Central memory CD8-positive, alpha-beta T cell (primary cell): Measurements from ENCODE around the gene ATG14.
A peak's percentile ranks its signal among the peaks of the same experiment; 100 is the strongest.
"Not testable (repeated sequence)": the region's sequence is repeated elsewhere in the genome, so short reads cannot be mapped to it uniquely, and the experiment has no call there.

Source experiments
- ATAC-seq: fragments of 150-1000 bp; cut with Tn5 transposase; replicated peaks from 2 replicates; pipeline ENCODE4 v1.10.0; 2022; ENCODE audit warnings: mild to moderate bottlenecking, moderate FRiP score, moderate number of reproducible peaks; ENCODE audit not compliant: poor library complexity, severe bottlenecking; ENCODE audit errors: extremely low read depth
- DNase-seq, 2 donors: peaks; one replicate each; pipeline ENCODE4 v3.0.0; 2021; ENCODE audit warnings: low spot score in 2 of 2
- H3K27ac Mint-ChIP-seq: one replicate; pipeline ENCODE4 v1.8.0; 2022; ENCODE audit warnings: low read depth, mild to moderate bottlenecking, moderate library complexity, mixed read lengths
- H3K27me3 Mint-ChIP-seq: one replicate; pipeline ENCODE4 v1.8.0; 2022; ENCODE audit warnings: mixed read lengths
- H3K36me3 Mint-ChIP-seq: one replicate; pipeline ENCODE4 v1.8.0; 2022; ENCODE audit warnings: mild to moderate bottlenecking, moderate library complexity, mixed read lengths; ENCODE audit not compliant: insufficient read depth
- H3K4me1 Mint-ChIP-seq: one replicate; pipeline ENCODE4 v1.8.0; 2022; ENCODE audit warnings: mixed read lengths
- H3K4me3 Mint-ChIP-seq: one replicate; pipeline ENCODE4 v1.8.0; 2022; ENCODE audit warnings: mild to moderate bottlenecking, moderate library complexity, mixed read lengths
- H3K9me3 Mint-ChIP-seq: one replicate; pipeline ENCODE4 v1.8.0; 2022; ENCODE audit warnings: mixed read lengths

ATG14 gene

DNA sequence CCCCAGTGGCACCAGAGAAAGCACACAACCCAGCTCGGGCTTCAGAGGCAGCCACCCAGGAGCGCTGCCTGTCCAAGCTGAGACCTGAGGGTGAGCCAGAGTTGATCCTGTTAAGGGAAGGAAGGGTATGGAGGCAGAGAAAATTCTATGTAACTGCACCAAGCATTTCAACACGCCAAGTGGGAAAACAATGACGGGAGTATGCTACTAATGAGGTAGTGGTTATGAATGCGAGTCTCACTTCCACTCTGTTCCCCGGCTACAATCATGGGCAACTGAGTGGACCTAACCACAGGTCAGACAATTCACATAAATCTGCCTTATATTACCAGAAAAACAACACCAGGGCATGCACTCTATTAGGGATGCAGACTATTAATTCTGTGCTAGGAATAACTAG is 9.9 kb downstream of the ATG14 start:
- H3K36me3 Mint-ChIP-seq, result peaks cover 14% of the 10 kb centered on the region
- no peaks in the 10 kb centered on the region for H3K27me3 Mint-ChIP-seq
- H3K4me1 Mint-ChIP-seq, result peaks cover 22% of the 10 kb centered on the region
- H3K27ac Mint-ChIP-seq, result no peak overlapping the region
- ATAC-seq (no peak), DNase-seq (no peak)
- H3K9me3 Mint-ChIP-seq, result no peaks in the 10 kb centered on the region
- H3K4me3 Mint-ChIP-seq, result no peak overlapping the region

DNA sequence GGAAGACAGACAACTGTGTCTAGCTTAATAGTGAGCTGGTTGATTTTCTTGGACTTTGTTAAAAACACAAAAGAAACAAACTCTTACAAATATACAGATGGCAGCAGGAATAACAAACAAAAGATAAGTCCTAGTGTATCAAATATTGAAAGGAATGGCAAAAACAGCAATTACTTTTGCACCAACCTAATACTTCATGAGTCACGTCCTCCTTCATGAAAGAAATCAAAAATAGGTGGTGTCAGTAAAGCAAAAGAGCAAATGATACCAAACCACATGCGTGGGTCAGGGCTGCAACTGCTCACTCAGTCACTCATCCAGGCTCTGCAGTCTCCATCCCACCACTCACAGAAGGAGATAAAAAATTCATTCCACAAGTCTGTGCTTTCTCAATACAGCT is 11.8 kb downstream of the ATG14 start:
- H3K4me3 Mint-ChIP-seq, result no peak overlapping the region
- H3K27me3 Mint-ChIP-seq, result no peaks in the 10 kb centered on the region
- no peak overlapping the region for H3K27ac Mint-ChIP-seq
- DNase-seq, result no peak
- peaks cover 21% of the 10 kb centered on the region for H3K36me3 Mint-ChIP-seq
- no peaks in the 10 kb centered on the region for H3K9me3 Mint-ChIP-seq
- peaks cover 22% of the 10 kb centered on the region for H3K4me1 Mint-ChIP-seq
- no peak for ATAC-seq

DNA sequence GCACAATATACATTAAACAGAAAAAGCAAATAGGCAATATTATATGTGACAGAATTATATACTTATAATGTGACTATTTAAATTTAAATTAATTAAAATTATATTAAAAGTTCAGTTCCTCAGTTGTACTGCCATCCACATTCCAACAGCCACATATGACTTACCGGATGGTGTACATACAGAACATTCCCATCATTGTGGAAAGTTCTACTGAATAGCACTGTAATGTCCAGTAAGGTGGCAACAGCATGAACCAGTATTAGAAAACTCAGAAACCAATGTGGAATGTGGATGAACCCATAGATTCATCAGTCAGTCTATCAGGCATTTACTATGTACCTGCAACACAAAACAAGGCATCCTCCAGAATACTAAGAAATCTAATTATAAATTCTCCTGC is 12.4 kb downstream of the ATG14 start:
- ATAC-seq, result no peak
- Mint-ChIP-seq H3K4me3 (no peak overlapping the region), H3K4me1 (peaks cover 17% of the 10 kb centered on the region), H3K9me3 (no peaks in the 10 kb centered on the region), H3K27me3 (no peaks in the 10 kb centered on the region), H3K27ac (no peak overlapping the region), H3K36me3 (peaks cover 22% of the 10 kb centered on the region)
- no peak for DNase-seq

DNA sequence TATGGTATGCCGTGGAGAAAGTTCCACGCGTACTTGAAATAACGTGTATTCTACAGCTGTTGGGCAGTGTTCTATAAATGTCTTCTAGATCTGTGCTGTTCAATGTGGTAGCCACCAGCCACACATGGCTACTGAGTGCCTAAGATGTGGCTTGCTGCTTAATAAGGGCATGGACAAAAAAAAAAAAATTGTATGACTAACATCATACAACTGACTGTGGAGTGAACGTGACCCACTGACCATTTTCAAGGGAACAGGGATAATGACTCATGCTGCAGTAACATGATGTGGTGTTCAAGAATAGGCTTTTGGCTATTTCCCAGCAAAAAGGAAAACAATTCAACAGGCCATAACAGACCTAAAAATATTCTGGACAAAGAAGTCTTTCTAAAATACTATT is 13.0 kb downstream of the ATG14 start:
- no peak for ATAC-seq

DNA sequence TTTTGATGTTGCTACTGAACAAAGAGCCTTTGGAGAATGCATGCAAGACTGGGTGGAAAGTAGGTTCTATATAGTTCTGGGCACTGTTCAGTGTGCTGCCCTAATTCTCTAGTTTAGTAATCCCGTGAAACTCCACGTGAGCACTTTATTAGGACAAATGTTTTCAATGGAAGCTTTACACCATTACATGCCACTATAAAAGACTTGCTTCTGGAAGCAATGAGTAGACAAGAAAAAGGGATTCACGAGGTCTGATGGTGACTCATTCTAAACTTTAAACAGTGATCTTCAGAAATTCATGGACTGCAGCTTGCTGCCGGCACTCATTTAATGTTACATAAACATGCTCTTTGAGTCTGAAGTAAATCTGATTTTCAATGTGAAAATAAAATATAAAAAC is 22.3 kb downstream of the ATG14 start:
- Mint-ChIP-seq H3K4me3 (no peak overlapping the region), H3K27me3 (no peaks in the 10 kb centered on the region), H3K9me3 (no peaks in the 10 kb centered on the region), H3K36me3 (peaks cover 40% of the 10 kb centered on the region), H3K4me1 (peaks cover 12% of the 10 kb centered on the region), H3K27ac (no peak overlapping the region)
- ATAC-seq (no peak), DNase-seq (no peak)

More for the DNA sequence above, 13.0 kb downstream of the ATG14 start:
- DNase-seq, result no peak
- no peak overlapping the region for H3K27ac Mint-ChIP-seq
- H3K36me3 Mint-ChIP-seq, result peaks cover 22% of the 10 kb centered on the region
- no peaks in the 10 kb centered on the region for H3K27me3 Mint-ChIP-seq
- H3K4me3 Mint-ChIP-seq, result no peak overlapping the region
- H3K4me1 Mint-ChIP-seq, result peaks cover 14% of the 10 kb centered on the region
- no peaks in the 10 kb centered on the region for H3K9me3 Mint-ChIP-seq

DNA sequence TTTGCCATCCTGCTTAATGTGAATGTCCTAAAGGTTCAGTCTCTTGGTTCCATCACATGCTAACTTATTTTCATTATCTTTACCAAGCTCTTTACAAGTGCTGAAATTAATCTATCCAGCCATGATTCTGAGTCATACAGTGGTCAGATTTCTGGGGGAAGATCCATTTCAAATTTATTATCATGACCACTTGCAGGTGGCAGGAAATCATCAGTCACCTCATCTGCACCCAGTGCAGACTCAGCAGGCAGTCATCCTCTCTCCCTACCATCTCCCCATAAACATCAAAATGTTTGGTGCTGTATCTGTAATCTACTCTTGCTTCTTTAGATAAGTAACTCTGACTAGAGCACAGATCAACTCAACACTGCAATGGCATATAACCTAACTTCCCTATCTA is 23.5 kb downstream of the ATG14 start:
- ATAC-seq (no peak), DNase-seq (no peak)
- H3K36me3 Mint-ChIP-seq, result peaks cover 43% of the 10 kb centered on the region
- H3K4me1 Mint-ChIP-seq, result peaks cover 12% of the 10 kb centered on the region
- H3K27me3 Mint-ChIP-seq, result no peaks in the 10 kb centered on the region
- H3K27ac Mint-ChIP-seq, result no peak overlapping the region
- H3K9me3 Mint-ChIP-seq, result no peaks in the 10 kb centered on the region
- H3K4me3 Mint-ChIP-seq, result no peak overlapping the region

DNA sequence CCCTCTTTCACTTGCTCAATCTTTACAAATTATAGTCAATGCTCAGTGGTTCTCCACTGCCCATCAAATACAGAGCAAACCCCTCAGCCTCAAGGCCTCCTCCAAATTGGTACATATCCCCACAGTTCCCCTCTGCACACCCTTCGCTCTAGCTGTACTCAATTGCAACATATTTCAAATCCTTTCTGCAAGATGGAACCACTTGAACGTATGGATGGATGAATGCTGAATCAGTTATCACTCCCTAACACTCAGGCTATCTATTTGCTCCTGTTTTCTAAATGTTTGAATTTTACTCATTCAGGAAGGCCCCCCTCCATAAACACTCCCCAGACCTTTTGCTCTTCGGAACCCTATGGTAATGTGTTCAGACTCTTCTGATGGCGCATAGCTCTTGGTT is 24.5 kb downstream of the ATG14 start:
- Mint-ChIP-seq H3K4me1 (peaks cover 12% of the 10 kb centered on the region), H3K27me3 (no peaks in the 10 kb centered on the region), H3K9me3 (no peaks in the 10 kb centered on the region), H3K36me3 (peaks cover 41% of the 10 kb centered on the region), H3K4me3 (no peak overlapping the region), H3K27ac (peak overlapping the region; percentile 13)
- no peak for ATAC-seq
- no peak for DNase-seq

DNA sequence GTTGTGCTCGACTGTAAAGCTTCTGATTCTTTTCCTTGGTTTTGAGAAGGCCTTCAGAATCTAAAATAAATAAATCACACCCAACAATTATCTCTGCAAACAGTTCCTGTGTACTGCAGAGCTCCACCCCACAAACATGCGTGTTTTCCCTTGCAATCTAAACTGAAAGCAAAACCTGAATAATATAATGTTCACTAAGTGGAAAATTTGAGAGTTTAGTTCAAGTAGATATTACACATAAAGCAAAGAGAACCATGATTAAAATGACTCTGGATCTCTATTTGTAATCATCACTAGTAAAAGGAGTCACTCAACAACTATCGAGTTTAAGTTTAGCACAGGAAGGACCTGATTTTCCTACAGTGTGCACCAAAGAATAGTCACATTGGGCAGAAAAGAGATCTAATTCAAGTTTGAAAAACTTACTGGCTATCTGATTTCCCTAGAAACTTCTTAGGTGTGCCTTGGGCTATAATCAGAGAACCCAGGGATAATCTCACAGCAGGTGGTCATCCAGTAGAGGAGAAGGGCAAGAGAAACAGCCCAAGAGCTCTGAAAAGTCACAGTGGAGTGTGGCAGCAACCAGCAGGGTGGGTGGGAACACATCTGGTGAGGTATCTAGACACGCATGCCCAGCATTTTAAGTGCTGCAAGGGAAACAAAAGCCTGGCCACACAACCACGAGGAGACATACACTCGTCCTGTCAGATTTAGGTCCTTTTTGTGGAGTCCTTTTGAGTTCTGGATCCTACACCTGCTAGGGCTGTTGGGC is 25.4 kb downstream of the ATG14 start:
- peak overlapping the region; percentile 76 for H3K27ac Mint-ChIP-seq
- peaks cover 12% of the 10 kb centered on the region for H3K4me1 Mint-ChIP-seq
- H3K27me3 Mint-ChIP-seq, result no peaks in the 10 kb centered on the region
- peak overlapping the region; percentile 27 for H3K4me3 Mint-ChIP-seq
- ATAC-seq, result peak; percentile 32
- peaks cover 43% of the 10 kb centered on the region for H3K36me3 Mint-ChIP-seq
- H3K9me3 Mint-ChIP-seq, result no peaks in the 10 kb centered on the region
- DNase-seq, result no peak

DNA sequence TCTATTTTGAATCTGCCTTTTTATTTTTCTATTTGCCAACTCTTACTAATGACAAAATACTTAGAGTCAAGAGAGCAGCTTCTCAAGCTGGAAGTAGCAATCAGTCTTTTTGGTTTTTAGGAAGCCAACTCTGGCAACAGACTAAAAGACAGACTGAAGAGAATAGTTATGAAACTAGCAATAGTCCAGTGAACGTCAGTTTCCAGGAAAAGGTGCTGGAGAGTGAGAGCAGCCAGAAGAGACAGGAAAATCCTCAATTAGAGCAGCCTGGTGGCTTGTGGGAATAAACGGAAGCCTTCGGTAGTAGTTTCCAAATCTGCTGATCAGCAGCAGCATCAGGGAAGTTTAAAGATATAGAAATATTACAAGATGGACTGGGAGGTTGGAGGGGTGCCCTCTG is 27.1 kb downstream of the ATG14 start:
- Mint-ChIP-seq H3K4me3 (no peak overlapping the region), H3K36me3 (peaks cover 47% of the 10 kb centered on the region), H3K27ac (peak overlapping the region; percentile 37), H3K27me3 (no peaks in the 10 kb centered on the region), H3K9me3 (no peaks in the 10 kb centered on the region), H3K4me1 (peaks cover 12% of the 10 kb centered on the region)
- no peak for DNase-seq
- no peak for ATAC-seq

DNA sequence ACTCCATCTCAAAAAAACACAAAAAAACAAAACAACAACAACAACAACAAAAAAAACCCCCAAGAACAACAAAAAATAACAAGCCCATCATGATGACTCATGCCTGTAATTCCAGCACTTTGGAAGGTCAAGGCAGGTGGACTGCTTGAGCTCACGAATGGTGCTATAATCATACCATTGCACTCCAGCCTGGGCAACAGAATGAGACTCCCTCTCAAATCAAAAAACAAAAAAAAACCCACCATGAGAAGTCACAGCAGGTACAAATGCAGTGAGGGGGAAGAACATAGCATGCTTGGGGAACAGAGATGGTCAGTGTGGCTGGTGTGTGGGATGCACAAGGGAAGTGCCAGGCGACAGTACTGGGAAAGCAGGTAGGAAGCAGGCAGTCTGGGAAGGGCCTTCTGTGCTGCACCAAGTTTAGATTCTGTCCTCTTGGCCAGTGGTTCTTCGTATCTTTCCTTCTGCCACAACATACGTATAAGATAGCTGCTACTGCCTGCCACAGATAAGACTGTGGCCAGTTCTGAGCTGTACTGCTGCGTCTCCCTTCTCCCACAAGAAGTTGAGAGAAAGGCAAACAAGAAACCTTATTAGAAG is 28.0 kb downstream of the ATG14 start:
- H3K36me3 Mint-ChIP-seq, result peaks cover 45% of the 10 kb centered on the region
- no peak overlapping the region for H3K27ac Mint-ChIP-seq
- H3K4me3 Mint-ChIP-seq, result no peak overlapping the region

DNA sequence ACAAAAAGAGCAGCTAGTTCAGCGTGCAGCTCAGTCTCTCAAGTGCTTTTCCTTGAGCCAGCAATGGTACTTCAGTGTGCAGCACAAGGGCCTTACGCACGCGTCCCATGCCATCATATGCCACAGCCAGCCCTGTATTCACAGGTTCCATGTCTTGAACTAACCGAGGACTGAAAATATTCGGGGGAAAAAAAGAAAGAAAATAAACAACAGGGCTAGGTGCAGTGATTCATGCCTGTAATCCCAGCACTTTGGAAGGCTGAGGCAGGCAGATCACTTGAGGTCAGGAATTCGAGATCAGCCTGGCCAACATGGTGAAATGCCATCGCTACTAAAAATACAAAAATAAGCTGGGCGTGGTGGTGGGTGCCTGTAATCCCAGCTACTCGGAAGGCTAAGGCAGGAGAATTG is 28.6 kb downstream of the ATG14 start:
- Mint-ChIP-seq H3K4me1 (peaks cover 12% of the 10 kb centered on the region), H3K36me3 (peaks cover 45% of the 10 kb centered on the region)
- H3K27me3 Mint-ChIP-seq, ATAC-seq, H3K9me3 Mint-ChIP-seq, DNase-seq, H3K4me3 Mint-ChIP-seq, H3K27ac Mint-ChIP-seq: not testable (repeated sequence)

More for the DNA sequence above, 28.0 kb downstream of the ATG14 start:
- no peaks in the 10 kb centered on the region for H3K27me3 Mint-ChIP-seq
- ATAC-seq (no peak), DNase-seq (no peak)
- no peaks in the 10 kb centered on the region for H3K9me3 Mint-ChIP-seq
- peaks cover 12% of the 10 kb centered on the region for H3K4me1 Mint-ChIP-seq

DNA sequence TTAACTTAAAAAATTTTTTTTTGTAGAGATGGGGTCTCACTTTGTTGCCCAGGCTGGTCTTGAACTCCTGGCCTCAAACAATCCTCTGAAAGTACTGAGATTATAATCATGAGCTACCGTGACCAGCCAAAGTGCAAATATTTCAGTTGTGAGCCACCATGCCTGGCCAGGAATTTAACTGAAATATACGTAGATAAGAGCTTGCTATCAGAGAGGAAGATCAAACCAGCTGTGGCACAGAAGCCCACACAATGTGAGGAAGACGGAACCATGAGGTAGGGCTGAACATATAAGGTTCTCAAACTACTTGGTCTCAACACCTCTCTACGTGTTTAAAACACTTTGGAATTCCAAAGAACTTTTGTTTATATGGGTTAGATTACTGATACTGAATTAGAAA is 29.1 kb downstream of the ATG14 start:
- Mint-ChIP-seq H3K9me3 (no peaks in the 10 kb centered on the region), H3K27ac (no peak overlapping the region), H3K4me3 (no peak overlapping the region), H3K36me3 (peaks cover 42% of the 10 kb centered on the region), H3K4me1 (peaks cover 12% of the 10 kb centered on the region), H3K27me3 (no peaks in the 10 kb centered on the region)
- no peak for ATAC-seq
- no peak for DNase-seq

DNA sequence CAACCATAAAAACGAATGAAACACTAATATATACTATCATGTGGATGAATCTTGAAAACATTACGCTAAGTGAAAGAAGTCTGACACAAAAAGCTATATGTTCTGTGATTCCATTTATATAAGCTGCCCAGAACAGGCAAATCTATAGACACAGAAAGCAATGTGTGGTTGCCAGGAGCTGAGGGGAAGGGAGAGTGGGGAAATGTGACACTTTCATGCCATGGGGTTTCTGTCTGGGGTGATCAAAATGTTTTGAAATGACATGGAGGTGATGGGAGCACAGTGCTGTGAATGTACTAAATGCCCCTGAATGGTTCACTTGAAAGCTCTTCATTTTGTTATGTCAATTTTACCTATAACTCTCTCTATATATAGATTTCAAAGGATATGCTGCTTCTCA is 30.1 kb downstream of the ATG14 start:
- Mint-ChIP-seq H3K9me3 (no peaks in the 10 kb centered on the region), H3K4me3 (no peak overlapping the region), H3K27ac (no peak overlapping the region), H3K4me1 (peaks cover 8% of the 10 kb centered on the region), H3K27me3 (no peaks in the 10 kb centered on the region), H3K36me3 (peaks cover 46% of the 10 kb centered on the region)
- ATAC-seq, result no peak
- DNase-seq, result no peak
